ENCODE measurements around the gene ITIH6.

DNA sequence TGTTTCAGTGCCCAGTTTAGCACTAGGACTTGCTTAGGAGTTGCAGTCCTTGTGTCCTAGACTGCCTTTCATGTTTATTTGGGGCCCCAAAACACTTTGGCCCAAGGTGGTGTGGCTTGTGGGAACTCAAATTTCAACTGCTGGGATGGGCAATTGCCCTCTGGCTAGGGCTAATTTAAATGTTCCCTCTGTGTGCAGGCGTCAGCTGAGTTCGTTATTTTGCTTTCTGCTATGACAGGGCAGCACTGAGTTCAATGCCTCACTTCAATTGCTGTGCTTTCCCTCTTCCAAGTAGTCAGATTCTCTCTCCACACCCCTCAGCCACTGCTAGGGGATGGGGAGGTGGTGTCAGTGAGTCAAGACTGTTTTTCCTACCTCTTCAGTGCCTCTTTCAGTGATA, 51.1 kb downstream of the ITIH6 start:
- TF ChIP-seq POLR2A (IDR thresholded peaks at IDR 0.05; ENCODE audit: low read depth, low read length) (no peak), TAF1 (IDR thresholded peaks at IDR 0.05; ENCODE audit: low read depth, low read length) (no peak), POLR2AphosphoS5 (IDR thresholded peaks at IDR 0.05; ENCODE audit: low read depth, low read length) (no peak)
